Measurements from ENCODE around the gene PLCB4.
"Not testable (repeated sequence)": the region's sequence is repeated elsewhere in the genome, so short reads cannot be mapped to it uniquely, and the experiment has no call there.

PLCB4 gene

GRCh38 chr20:9068841-9069663 lies at the start of gene PLCB4:
TSS of gene PLCB4 (plus strand) at chr20:9069087. CDS start at chr20:9307815, 238,728 bp downstream.
- DNase-seq = peak; percentile 58

DNA sequence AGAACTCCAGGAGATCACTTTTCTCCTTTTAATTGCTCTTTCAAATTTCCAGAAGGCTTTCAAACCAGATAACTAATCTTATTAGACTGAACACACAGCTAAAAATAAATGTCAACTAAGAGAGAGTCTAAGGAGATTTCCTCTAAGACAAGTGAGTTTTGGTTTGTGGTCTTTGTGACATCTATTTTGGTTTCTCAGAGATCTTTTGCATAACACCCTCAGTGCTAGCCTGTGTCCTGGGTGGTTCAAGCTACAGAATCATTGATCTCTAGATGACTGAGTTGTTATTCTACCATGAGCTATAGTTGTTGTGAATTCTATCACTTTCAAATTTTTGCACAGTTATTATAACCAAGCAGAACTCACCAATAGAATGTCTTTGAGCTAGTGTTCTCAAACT lies 49.1 kb upstream of the PLCB4 start:
- no peak for DNase-seq

GRCh38 chr20:9021216-9021615 lies 47.7 kb upstream of the PLCB4 start:
- no peak for DNase-seq

- no peak for DNase-seq
Measured at GRCh38 chr20:9021699-9022098, 47.2 kb upstream of the PLCB4 start.

GRCh38 chr20:9022376-9022775 lies 46.5 kb upstream of the PLCB4 start:
- DNase-seq = no peak

DNA sequence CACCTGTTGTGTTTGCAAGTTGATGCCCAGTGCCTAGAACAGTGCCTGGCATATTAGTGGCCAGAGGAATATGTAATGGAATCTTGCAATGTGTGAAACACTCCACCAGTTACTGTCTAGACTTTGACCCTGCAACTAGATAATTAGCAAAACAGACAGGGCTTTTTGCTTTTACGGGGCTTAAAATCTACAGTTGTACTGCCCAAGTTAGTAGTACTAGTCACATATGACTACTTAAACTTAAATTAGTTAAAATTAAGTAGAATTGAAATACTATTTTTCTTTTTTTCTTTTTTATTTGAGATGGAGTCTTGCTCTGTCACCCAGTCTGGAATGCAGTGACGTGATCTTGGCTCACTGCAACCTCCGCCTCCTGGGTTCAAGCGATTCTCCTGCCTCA lies 44.3 kb upstream of the PLCB4 start:
- DNase-seq = no peak

DNA sequence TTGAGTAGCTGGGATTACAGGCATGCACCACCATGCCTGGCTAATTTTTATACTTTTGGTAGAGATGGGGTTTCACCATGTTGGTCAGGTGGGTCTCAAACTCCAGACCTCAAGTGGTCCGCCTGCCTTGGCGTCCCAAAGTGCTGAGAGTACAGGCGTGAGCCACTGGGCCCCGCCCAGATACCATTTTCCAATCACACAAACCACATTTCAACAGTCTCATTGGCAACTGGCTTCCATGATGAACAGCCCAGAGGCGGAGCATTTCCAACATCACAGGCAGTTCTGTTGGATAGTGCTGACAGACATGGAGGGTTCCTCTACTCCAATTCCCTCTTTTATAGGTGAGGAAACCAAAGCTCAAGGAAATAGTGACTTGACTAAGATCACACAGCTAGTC lies 43.9 kb upstream of the PLCB4 start:
- no peak for DNase-seq

DNA sequence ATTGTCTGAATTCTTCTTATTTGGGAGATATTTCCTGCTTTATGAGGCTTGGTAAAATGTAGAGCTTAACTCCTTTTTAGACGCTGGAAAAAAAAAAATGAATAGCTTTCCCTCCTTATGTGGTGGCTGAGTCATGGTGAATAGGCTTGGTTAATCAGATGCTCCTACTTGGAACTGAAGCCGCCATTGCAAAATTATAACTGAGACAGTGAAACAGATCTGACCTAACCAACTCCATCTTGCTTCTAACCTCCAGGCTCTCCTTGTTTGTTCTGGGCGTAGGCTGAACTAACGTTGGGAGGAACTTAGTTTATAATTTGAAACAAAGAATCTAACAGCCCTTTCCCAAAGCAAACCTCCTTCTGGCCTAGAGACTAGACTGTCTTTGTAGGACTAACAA lies 43.2 kb upstream of the PLCB4 start:
- no peak for DNase-seq

DNA sequence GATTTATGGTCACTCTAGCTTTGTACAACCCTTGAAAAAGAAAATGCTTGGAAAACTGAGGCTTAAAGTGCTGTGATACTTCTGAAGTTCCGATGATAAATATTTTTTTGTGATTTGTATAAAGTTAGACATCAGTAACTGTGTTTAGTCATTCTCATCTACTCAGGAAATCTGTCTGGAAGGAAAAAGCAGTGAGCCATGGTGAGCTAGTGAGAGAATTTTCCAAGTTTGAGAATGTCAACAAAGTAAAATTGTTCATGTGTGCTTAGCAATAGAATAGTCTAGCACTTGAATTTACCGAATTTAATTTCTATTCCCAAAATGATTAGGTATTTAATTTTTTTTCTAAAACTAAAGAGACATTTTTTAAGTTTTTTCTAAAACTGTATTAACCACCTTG lies 41.3 kb upstream of the PLCB4 start:
- DNase-seq = no peak

GRCh38 chr20:9028419-9028818 lies 40.5 kb upstream of the PLCB4 start:
- DNase-seq = no peak

DNA sequence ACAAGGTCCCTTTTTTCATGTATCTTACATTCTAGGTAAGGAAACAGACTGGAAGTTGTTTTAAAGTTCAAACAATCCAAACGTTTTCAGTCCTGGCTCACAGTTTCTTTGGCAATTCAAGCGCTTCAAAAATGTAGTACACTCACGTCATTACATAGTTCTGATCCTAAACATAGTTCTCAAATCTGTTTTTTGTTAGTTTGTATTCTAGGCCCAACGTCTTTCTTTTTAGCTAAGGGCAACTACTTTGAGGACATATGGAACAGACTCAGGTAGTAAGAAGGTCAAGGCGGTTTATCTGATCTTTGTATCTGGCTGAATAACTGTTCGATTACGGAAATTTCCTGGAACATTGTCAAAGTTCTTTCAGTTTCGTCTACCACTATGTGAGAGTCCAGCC lies 36.9 kb upstream of the PLCB4 start:
- DNase-seq = no peak

DNA sequence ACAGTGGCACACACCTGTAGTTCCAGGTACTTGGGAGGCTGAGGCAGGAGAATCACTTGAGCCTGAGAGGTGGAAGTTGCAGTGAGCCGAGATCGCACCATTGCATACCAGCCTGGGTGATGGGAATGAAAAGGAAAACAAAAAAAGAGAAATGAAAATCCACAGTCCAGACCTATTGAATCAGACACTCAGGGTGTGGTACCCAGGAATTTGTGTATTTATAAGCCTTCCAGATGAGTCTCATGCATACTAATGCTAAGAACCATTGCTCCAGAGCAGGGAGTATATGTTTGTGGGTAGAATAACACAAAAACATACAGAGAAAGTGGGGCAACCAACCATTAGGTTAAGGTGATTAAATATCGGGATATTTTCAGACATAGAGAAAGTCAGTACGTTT lies 36.1 kb upstream of the PLCB4 start:
- DNase-seq = no peak

GRCh38 chr20:9035126-9035525 lies 33.8 kb upstream of the PLCB4 start:
- DNase-seq = no peak

GRCh38 chr20:9036593-9036992 lies 32.3 kb upstream of the PLCB4 start:
- DNase-seq = no peak

DNA sequence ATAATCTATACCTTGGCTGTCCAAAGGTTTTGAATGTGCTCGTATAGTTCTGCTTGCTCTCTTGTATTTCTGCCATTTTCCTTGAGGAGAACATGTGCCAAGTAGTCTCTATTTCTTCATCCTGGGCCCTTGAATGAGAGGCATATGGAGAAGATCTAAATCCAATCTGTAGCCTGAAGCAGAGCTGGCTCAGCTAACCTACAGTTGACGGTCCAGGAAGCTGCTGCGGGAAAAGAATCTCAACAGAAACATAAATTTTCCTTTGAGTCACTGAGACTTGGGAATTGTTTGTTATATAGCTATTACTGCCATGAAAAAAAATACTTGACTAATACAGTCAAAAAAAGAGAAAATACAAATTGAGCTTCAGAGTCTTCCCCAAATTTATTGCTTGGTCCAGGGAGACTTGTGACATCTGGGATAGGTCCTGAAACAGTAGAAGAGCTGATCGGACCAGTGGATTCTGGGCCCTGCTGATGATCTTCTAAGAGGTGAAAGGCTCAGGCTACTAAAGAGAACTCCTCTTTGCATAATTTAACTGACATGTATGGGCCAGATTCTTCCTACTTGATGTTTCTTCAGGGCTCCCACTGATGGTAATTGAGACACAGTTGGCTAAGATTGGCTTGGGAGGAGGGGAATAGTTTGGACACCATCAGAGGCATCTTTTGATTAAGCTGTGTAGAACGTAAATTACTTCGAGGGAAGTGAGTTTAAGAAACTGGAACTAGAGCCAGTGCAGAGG lies 29.9 kb upstream of the PLCB4 start:
- DNase-seq = no peak

GRCh38 chr20:9040863-9041524 lies 27.9 kb upstream of the PLCB4 start:
- DNase-seq = no peak

DNA sequence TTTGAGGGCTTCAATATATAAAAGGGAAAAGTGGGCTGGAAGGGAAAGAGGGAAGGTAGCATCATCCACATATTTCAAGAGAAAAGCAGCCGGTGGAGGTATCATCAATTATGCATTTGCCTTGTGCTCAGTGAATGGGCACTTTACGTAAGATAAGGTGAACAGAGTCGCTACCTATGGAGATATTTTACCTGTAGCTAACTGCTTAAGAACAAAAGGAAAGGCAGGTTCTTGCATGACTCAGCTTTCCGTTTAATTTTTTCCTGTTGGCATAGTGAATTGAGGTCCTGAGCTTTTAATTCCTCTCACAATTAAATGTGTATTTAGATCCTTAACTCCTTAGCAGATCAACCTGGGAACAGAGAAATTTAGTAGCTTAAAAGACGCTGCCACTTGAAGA lies 25.5 kb upstream of the PLCB4 start:
- DNase-seq = no peak

DNA sequence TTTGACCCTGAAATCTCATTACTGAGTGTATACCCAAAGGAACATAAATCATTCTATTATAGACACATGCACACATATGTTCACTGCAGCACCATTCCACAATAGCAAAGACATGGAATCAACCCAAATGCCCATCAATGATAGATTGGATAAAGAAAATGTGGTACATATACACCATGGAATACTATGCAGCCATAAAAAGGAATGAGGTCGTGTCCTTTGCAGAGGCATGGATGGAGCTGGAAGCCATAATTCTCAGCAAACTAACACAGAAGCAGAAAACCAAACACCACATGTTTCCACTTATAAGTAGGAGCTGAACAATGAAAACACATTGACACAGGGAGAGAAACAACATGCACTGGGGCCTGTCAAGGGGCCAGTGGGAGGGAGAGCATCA lies 21.0 kb upstream of the PLCB4 start:
- DNase-seq = not testable (repeated sequence)

DNA sequence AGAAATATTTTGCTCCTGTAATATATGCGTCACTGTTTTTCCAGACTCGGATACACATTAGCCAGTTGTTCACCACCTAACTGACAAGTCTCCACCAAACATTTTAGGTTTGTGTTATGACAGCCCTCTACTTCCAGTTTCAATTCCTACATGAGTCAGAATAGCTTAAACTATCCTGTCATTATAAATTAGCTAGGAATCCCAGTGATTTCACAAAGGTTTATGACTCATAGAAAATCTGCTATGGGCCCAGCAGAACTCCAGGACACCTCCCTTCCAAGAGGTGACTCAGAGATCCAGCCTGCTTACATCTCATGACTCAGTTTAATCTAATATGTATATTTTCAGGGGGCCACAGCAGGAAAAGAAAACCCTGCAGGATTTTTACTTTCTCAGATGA lies 17.4 kb upstream of the PLCB4 start:
- DNase-seq = no peak

GRCh38 chr20:9052136-9052535 lies 16.8 kb upstream of the PLCB4 start:
- DNase-seq = no peak

GRCh38 chr20:9053108-9053507 lies 15.8 kb upstream of the PLCB4 start:
- DNase-seq = no peak

GRCh38 chr20:9054176-9054575 lies 14.7 kb upstream of the PLCB4 start:
- DNase-seq = no peak

GRCh38 chr20:9059931-9060330 lies 9.0 kb upstream of the PLCB4 start:
- DNase-seq = no peak

- no peak for DNase-seq
Measured at GRCh38 chr20:9061434-9061833, 7.5 kb upstream of the PLCB4 start.

All from NCI-H1092 (cell line).